Lung (tissue), 12 donors: ENCODE results near the gene GCK. TPM values are rescaled to one million over a fixed set of nuclear protein-coding genes. Genes with fewer than 3 reads are reported as not detected.

Source experiments
- ATAC-seq: fragments of 200-7000 bp; cut with Tn5 transposase; one replicate; pipeline ENCODE4 v1.9.1; 2020; ENCODE audit warnings: moderate number of reproducible peaks; ENCODE audit not compliant: insufficient read depth, low FRiP score
- DNase-seq, 3 donors: peaks; one replicate each; pipeline ENCODE4 v3.0.0-alpha.2; 2013 to 2017
- H3K27ac ChIP-seq, 2 donors: one replicate each; pipeline ENCODE4 v1.5.1; 2013; ENCODE audit warnings: mild to moderate bottlenecking in 2 of 2, moderate library complexity in 2 of 2, control low read depth in 1 of 2, inconsistent platforms in 1 of 2, low read depth in 1 of 2, low read length in 1 of 2
- H3K27me3 ChIP-seq, 3 donors: one replicate each; pipeline ENCODE4 v1.5.1; 2013; ENCODE audit warnings: low read length in 2 of 3; ENCODE audit not compliant: control insufficient read depth in 3 of 3, insufficient read depth in 3 of 3
- H3K36me3 ChIP-seq, 4 donors: one replicate each; pipeline ENCODE4 v1.5.1; 2013; ENCODE audit warnings: low read length in 4 of 4, mild to moderate bottlenecking in 1 of 4, moderate library complexity in 1 of 4; ENCODE audit not compliant: control insufficient read depth in 4 of 4, insufficient read depth in 4 of 4
- H3K4me1 ChIP-seq, 5 donors: one replicate each; pipeline ENCODE4 v1.5.1; 2013; ENCODE audit warnings: low read length in 5 of 5, mild to moderate bottlenecking in 2 of 5, moderate library complexity in 1 of 5; ENCODE audit not compliant: control insufficient read depth in 5 of 5, insufficient read depth in 5 of 5
- H3K4me3 ChIP-seq: one replicate; pipeline ENCODE4 v1.5.1; 2013; ENCODE audit warnings: mild to moderate bottlenecking, control low read depth, moderate library complexity
- H3K9ac ChIP-seq, 2 donors: one replicate each; pipeline ENCODE4 v1.5.1; 2013; ENCODE audit warnings: low read length in 2 of 2, control low read depth in 1 of 2; ENCODE audit not compliant: insufficient read depth in 1 of 2
- H3K9me3 ChIP-seq, 4 donors: one replicate each; pipeline ENCODE4 v1.5.1; 2013; ENCODE audit warnings: low read length in 3 of 4, mild to moderate bottlenecking in 1 of 4, moderate library complexity in 1 of 4; ENCODE audit not compliant: control insufficient read depth in 4 of 4, insufficient read depth in 3 of 4
- CTCF ChIP-seq: IDR thresholded peaks from 2 replicates; pipeline ENCODE4 v1.5.1; 2012; ENCODE audit warnings: mild to moderate bottlenecking; ENCODE audit errors: control extremely low read depth, extremely low read depth
- WGBS, 2 donors: extraction: QIAGEN DNeasy Blood & Tissue Kit; methylation state at CpG; one replicate each; pipeline ENCODE4 v1.1.7; 2013; 5-methylcytosine and 5-hydroxymethylcytosine counted together
- polyA plus RNA-seq, 2 donors: library from polyadenylated mRNA; stranded (reverse); fragments of 200-250 nt; gene quantifications; one replicate each; pipeline ENCODE4 v1.2.1, GENCODE V29; 2013
- total RNA-seq, 2 donors: library from RNA; depleted of rRNA in 1 of 2; stranded (reverse); fragments of >200 nt in 1 of 2; gene quantifications; one replicate each; pipeline ENCODE4 v1.2.1, GENCODE V29; 2014 to 2021
- donor health status: control.
- donor health status: control.
- donor health status: Bipolar disorder and iron deficiency.
- donor health status: healthy.
- donor health status: DM: yes; HTN: yes; CAD: no.

Gene GCK
- total and polyA plus RNA-seq, 4 donors, result 0.25 to 1.1 (median 0.43) TPM

GRCh38 chr7:44158096-44158872 lies 31.0 kb downstream of the GCK start:
- no peak for ATAC-seq
- WGBS, 2 donors, result 83 to 87% methylated on average over 10 of the region's 10 CpGs

GRCh38 chr7:44157116-44158080 lies 31.8 kb downstream of the GCK start:
- DNase-seq, result no peak

More at GRCh38 chr7:44158096-44158872, 31.0 kb downstream of the GCK start:
- DNase-seq, result no peak
- Histone ChIP-seq H3K27ac (no peak overlapping the region), H3K27me3 (no peaks in the 10 kb centered on the region), H3K4me3 (no peak overlapping the region), H3K9me3 (peaks cover 0 to 3% (median 0%) of the 10 kb centered on the region in 4 donors), H3K4me1 (peaks cover 0 to 2% (median 0%) of the 10 kb centered on the region in 5 donors), H3K9ac (no peak overlapping the region), H3K36me3 (no peaks in the 10 kb centered on the region)
- TF ChIP-seq CTCF, result no peak

GRCh38 chr7:44156453-44157010 lies 32.7 kb downstream of the GCK start:
- 79 to 91% methylated on average over 4 of the region's 4 CpGs for WGBS, 2 donors
- no peak for TF ChIP-seq CTCF
- Histone ChIP-seq H3K4me1 (no peaks in the 10 kb centered on the region), H3K27ac (no peak overlapping the region), H3K9me3 (no peaks in the 10 kb centered on the region), H3K9ac (no peak overlapping the region), H3K4me3 (no peak overlapping the region), H3K27me3 (no peaks in the 10 kb centered on the region), H3K36me3 (no peaks in the 10 kb centered on the region)
- no peak for ATAC-seq
- DNase-seq, result no peak

More at GRCh38 chr7:44157116-44158080, 31.8 kb downstream of the GCK start:
- H3K9me3 ChIP-seq, result no peaks in the 10 kb centered on the region
- no peak overlapping the region for H3K9ac ChIP-seq
- H3K27me3 ChIP-seq, result no peaks in the 10 kb centered on the region
- no peak for ATAC-seq
- H3K36me3 ChIP-seq, result no peaks in the 10 kb centered on the region
- H3K4me3 ChIP-seq, result no peak overlapping the region
- 83 to 86% methylated on average over 15 of the region's 15 CpGs for WGBS, 2 donors
- H3K4me1 ChIP-seq, result no peaks in the 10 kb centered on the region
- no peak for TF ChIP-seq CTCF
- no peak overlapping the region for H3K27ac ChIP-seq
